CD14-positive monocyte (primary cell): ENCODE measurements around the gene BANP. TPM values are rescaled to one million over a fixed set of nuclear protein-coding genes. Genes with fewer than 3 reads are reported as not detected.
"Not testable (repeated sequence)": the region's sequence is repeated elsewhere in the genome, so short reads cannot be mapped to it uniquely, and the experiment has no call there.

ENCODE experiments used
- DNase-seq, 3 donors: peaks; one replicate each; pipeline ENCODE4 v3.0.0-alpha.2; 2011 to 2022
- H2AFZ ChIP-seq: 2 replicates; pipeline ENCODE4 v1.6.0; 2012; ENCODE audit warnings: mild to moderate bottlenecking, low read depth, low read length, inconsistent platforms; ENCODE audit not compliant: insufficient read depth, poor library complexity, severe bottlenecking
- H3K27ac ChIP-seq, 2 donors: 1 replicate in 1 of 2; 2 replicates in 1 of 2; pipeline ENCODE4 v1.5.1; 2012 to 2013; ENCODE audit warnings: low read length in 2 of 2, control low read depth in 1 of 2, inconsistent platforms in 1 of 2, low read depth in 1 of 2, mild to moderate bottlenecking in 1 of 2
- H3K27me3 ChIP-seq, 2 donors: one replicate each; pipeline versions ENCODE4 v1.6.0 to v1.6.1; 2011 to 2013; ENCODE audit warnings: low read length in 2 of 2; ENCODE audit not compliant: control insufficient read depth in 2 of 2, insufficient read depth in 2 of 2
- H3K36me3 ChIP-seq, 2 donors: replicated peaks in 1 of 2; 1 replicate in 1 of 2; 2 replicates in 1 of 2; pipeline versions ENCODE4 v1.5.1 to v1.6.1; 2012 to 2013; ENCODE audit warnings: low read length in 2 of 2, control low read depth in 1 of 2, inconsistent platforms in 1 of 2, mild to moderate bottlenecking in 1 of 2; ENCODE audit not compliant: insufficient read depth in 2 of 2, control insufficient read depth in 1 of 2
- H3K4me1 ChIP-seq, 2 donors: 1 replicate in 1 of 2; 2 replicates in 1 of 2; pipeline versions ENCODE4 v1.5.1 to v1.6.1; 2012 to 2013; ENCODE audit warnings: low read length in 2 of 2, control low read depth in 1 of 2, inconsistent platforms in 1 of 2, mild to moderate bottlenecking in 1 of 2, moderate library complexity in 1 of 2; ENCODE audit not compliant: insufficient read depth in 2 of 2, control insufficient read depth in 1 of 2
- H3K4me2 ChIP-seq: replicated peaks from 2 replicates; pipeline ENCODE3; 2012; ENCODE audit warnings: low read length, moderate library complexity, mild to moderate bottlenecking; ENCODE audit not compliant: poor library complexity, severe bottlenecking; ENCODE audit errors: extremely low read depth
- H3K4me3 ChIP-seq, 3 experiments: fragments of 200-600 bp in 1 of 3; sonication (generic) in 1 of 3; replicated peaks in 1 of 3; 1 replicate in 2 of 3; 2 replicates in 1 of 3; pipeline ENCODE4 v1.5.1; 2011 to 2013; ENCODE audit warnings: low read length in 3 of 3, mild to moderate bottlenecking in 3 of 3, control low read depth in 2 of 3, low read depth in 2 of 3, inconsistent platforms in 1 of 3, moderate library complexity in 1 of 3
- H3K79me2 ChIP-seq: 2 replicates; pipeline ENCODE4 v1.6.0; 2012; ENCODE audit warnings: mild to moderate bottlenecking, control low read depth, inconsistent platforms, low read length, moderate library complexity; ENCODE audit not compliant: insufficient read depth
- H3K9ac ChIP-seq: 2 replicates; pipeline ENCODE4 v1.6.0; 2017; ENCODE audit warnings: low read length, mild to moderate bottlenecking; ENCODE audit not compliant: insufficient read depth, poor library complexity, severe bottlenecking
- H3K9me3 ChIP-seq, 2 donors: replicated peaks in 1 of 2; 1 replicate in 1 of 2; 2 replicates in 1 of 2; pipeline versions ENCODE4 v1.5.1 to v1.6.1; 2012 to 2013; ENCODE audit warnings: low read length in 2 of 2, control low read depth in 1 of 2; ENCODE audit not compliant: control insufficient read depth in 1 of 2, insufficient read depth in 1 of 2
- H4K20me1 ChIP-seq: 2 replicates; pipeline ENCODE4 v1.6.0; 2012; ENCODE audit warnings: mild to moderate bottlenecking, low read length, control low read depth, moderate library complexity; ENCODE audit not compliant: insufficient read depth
- H3K27ac Mint-ChIP-seq, 7 donors: one replicate each; pipeline ENCODE4 v1.8.0; 2020; ENCODE audit warnings: mild to moderate bottlenecking in 7 of 7, mixed read lengths in 7 of 7, moderate library complexity in 6 of 7, inconsistent platforms in 2 of 7
- H3K27me3 Mint-ChIP-seq, 3 donors: one replicate each; pipeline ENCODE4 v1.8.0; 2021 to 2022; ENCODE audit warnings: low read depth in 3 of 3, mild to moderate bottlenecking in 3 of 3, mixed read lengths in 3 of 3, moderate library complexity in 3 of 3, inconsistent platforms in 1 of 3
- H3K36me3 Mint-ChIP-seq, 2 donors: one replicate each; pipeline ENCODE4 v1.8.0; 2020; ENCODE audit warnings: mixed read lengths in 2 of 2, inconsistent platforms in 1 of 2, mild to moderate bottlenecking in 1 of 2
- H3K4me1 Mint-ChIP-seq: one replicate; pipeline ENCODE4 v1.8.0; 2020; ENCODE audit warnings: mild to moderate bottlenecking, mixed read lengths
- H3K4me3 Mint-ChIP-seq, 2 donors: one replicate each; pipeline ENCODE4 v1.8.0; 2020; ENCODE audit warnings: mild to moderate bottlenecking in 2 of 2, mixed read lengths in 2 of 2, moderate library complexity in 1 of 2
- H3K9me3 Mint-ChIP-seq, 7 donors: one replicate each; pipeline ENCODE4 v1.8.0; 2020 to 2022; ENCODE audit warnings: mixed read lengths in 7 of 7, mild to moderate bottlenecking in 6 of 7, moderate library complexity in 6 of 7, inconsistent platforms in 2 of 7
- WGBS: methylation state at CpG from one replicate; pipeline ENCODE4 v1.1.5; 2013; ENCODE audit warnings: missing lambda C conversion rate; ENCODE audit not compliant: insufficient coverage; 5-methylcytosine and 5-hydroxymethylcytosine counted together
- intact Hi-C, 2 donors: fragments of 100-400 bp; cut with micrococcal nuclease; formaldehyde crosslinking; loops; one replicate each; pipeline versions ENCODE4 v1.15.0 to v1.15.1; 2023
- polyA plus RNA-seq, 3 donors: library from polyadenylated mRNA; depleted of rRNA in 1 of 3; unstranded in 2 of 3; stranded (reverse) in 1 of 3; fragments of 300-500 nt in 2 of 3; fragments of >200 nt in 1 of 3; fragmentation: Illumina TruSeq in 2 of 3; gene quantifications; 1 replicate in 2 of 3; 2 replicates in 1 of 3; pipeline ENCODE4 v1.2.3, GENCODE V29; 2012 to 2021
- TF ChIP-seq, protein P1 (sequence below): fragments of 200-600 bp; IDR thresholded peaks from one replicate; pipeline ENCODE4 v1.8.0; 2022; ENCODE audit warnings: antibody characterized with exemption, mild to moderate bottlenecking

BANP gene
- polyA plus RNA-seq, 3 donors = 10.1 to 40.9 (median 11.7) TPM

DNA sequence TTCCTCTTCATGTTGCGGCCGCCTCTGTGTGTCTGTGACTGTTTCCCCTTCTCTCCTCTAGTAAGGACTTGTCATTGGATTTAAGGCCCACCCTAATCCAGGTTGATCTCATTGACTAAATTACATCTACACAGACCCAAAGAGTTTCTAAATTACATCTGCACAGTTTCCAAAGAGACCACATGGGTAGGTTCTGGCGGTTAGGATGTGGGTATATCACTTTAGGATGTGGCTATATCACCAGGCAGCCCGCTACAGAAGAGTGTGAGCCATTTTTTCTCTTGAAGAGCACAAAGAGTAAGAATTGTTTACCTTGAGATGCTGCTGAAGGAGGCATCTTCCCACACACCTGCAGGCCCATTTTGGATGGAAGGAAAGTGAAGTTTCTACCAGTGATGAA is 30.1 kb downstream of the BANP start:
- intact Hi-C loops, H3K9me3 ChIP-seq, H3K27me3 Mint-ChIP-seq, H3K9me3 Mint-ChIP-seq, H3K27ac ChIP-seq, H3K4me2 ChIP-seq, H3K9ac ChIP-seq, H3K4me1 ChIP-seq, H3K79me2 ChIP-seq, H2AFZ ChIP-seq, H3K4me3 Mint-ChIP-seq, H4K20me1 ChIP-seq, H3K27me3 ChIP-seq, H3K4me3 ChIP-seq, DNase-seq: not testable (repeated sequence)
- WGBS = 100% methylated on average over 2 of the region's 4 CpGs
- Mint-ChIP-seq H3K36me3 (peaks cover 76 to 91% of the 10 kb centered on the region in 2 donors), H3K27ac (peak overlapping the region in 2 of 7 donors; percentile 58 to 81), H3K4me1 (peaks cover 12% of the 10 kb centered on the region)
- peaks cover 39 to 84% of the 10 kb centered on the region in 2 donors for H3K36me3 ChIP-seq

DNA sequence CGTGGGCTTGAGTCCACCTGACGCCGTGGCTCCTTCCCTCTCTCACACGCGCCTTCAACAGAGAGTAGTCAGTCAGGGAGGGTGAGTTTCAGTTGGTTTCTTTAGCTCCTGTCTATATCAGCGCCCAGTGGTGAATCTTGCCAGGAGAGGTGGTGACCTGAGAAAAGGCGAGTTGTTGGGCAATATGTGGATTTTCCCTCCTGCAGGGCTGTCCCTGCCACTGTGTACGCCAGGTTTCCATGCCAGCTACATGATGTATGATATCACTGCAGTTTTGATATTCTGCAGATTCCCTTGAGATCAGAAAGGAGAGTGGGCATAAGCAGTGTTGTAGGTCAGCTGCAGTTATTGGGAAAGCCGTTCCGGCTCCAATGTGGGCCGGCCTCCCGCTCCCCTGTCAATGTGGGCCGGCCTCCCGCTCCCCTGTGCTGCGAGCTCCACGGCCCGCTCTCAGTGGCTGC is 31.4 kb downstream of the BANP start:
- Mint-ChIP-seq H3K27ac (peak overlapping the region in 2 of 7 donors; percentile 63 to 89), H3K4me1 (peaks cover 10% of the 10 kb centered on the region), H3K9me3 (peaks cover 0 to 3% (median 0%) of the 10 kb centered on the region in 7 donors), H3K27me3 (peaks cover 0 to 3% (median 0%) of the 10 kb centered on the region in 3 donors), H3K36me3 (peaks cover 72 to 81% of the 10 kb centered on the region in 2 donors), H3K4me3 (no peak overlapping the region)
- Histone ChIP-seq H3K79me2 (peaks cover 2% of the 10 kb centered on the region), H3K4me1 (no peaks in the 10 kb centered on the region), H2AFZ (no peak overlapping the region), H3K36me3 (peaks cover 39 to 79% of the 10 kb centered on the region in 2 donors), H3K9ac (no peak overlapping the region), H3K27ac (no peak overlapping the region), H3K4me3 (no peak overlapping the region), H3K4me2 (no peak overlapping the region), H3K9me3 (no peaks in the 10 kb centered on the region), H4K20me1 (peaks cover 9% of the 10 kb centered on the region), H3K27me3 (no peaks in the 10 kb centered on the region)
- TF ChIP-seq, protein P1, sequence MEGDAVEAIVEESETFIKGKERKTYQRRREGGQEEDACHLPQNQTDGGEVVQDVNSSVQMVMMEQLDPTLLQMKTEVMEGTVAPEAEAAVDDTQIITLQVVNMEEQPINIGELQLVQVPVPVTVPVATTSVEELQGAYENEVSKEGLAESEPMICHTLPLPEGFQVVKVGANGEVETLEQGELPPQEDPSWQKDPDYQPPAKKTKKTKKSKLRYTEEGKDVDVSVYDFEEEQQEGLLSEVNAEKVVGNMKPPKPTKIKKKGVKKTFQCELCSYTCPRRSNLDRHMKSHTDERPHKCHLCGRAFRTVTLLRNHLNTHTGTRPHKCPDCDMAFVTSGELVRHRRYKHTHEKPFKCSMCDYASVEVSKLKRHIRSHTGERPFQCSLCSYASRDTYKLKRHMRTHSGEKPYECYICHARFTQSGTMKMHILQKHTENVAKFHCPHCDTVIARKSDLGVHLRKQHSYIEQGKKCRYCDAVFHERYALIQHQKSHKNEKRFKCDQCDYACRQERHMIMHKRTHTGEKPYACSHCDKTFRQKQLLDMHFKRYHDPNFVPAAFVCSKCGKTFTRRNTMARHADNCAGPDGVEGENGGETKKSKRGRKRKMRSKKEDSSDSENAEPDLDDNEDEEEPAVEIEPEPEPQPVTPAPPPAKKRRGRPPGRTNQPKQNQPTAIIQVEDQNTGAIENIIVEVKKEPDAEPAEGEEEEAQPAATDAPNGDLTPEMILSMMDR = no peak
- DNase-seq = no peak
- 80% methylated on average over 1 of the region's 17 CpGs for WGBS
- intact Hi-C loops = no loop called here
